ENCODE data around the gene COL18A1.
A peak's percentile ranks its signal among the peaks of the same experiment; 100 is the strongest.

The COL18A1 gene

GRCh38 chr21:45468971-45469272, 64.0 kb downstream of the COL18A1 start:
- no peak for DNase-seq (ENCODE audit: low read depth)

- no peak for DNase-seq (ENCODE audit: low read depth)
These were observed 64.5 kb downstream of the COL18A1 start for GRCh38 chr21:45469273-45470086.

- DNase-seq (ENCODE audit: low read depth), result no peak
These were observed 65.1 kb downstream of the COL18A1 start for GRCh38 chr21:45470087-45470515.

- DNase-seq (ENCODE audit: low read depth), result no peak
These were observed 66.0 kb downstream of the COL18A1 start for GRCh38 chr21:45470773-45471524.

- no peak for DNase-seq (ENCODE audit: low read depth)
These were observed 66.7 kb downstream of the COL18A1 start for GRCh38 chr21:45471525-45472221.

GRCh38 chr21:45472445-45473365, 67.7 kb downstream of the COL18A1 start:
- no peak for DNase-seq (ENCODE audit: low read depth)

GRCh38 chr21:45473496-45474322, 68.7 kb downstream of the COL18A1 start:
- DNase-seq (ENCODE audit: low read depth), result no peak

GRCh38 chr21:45474323-45474950, 69.5 kb downstream of the COL18A1 start:
- DNase-seq (ENCODE audit: low read depth), result no peak

GRCh38 chr21:45475004-45475685, 70.2 kb downstream of the COL18A1 start:
- DNase-seq (ENCODE audit: low read depth), result no peak

- no peak for DNase-seq (ENCODE audit: low read depth)
These were observed 71.0 kb downstream of the COL18A1 start for GRCh38 chr21:45475797-45476570.

GRCh38 chr21:45476582-45476981, 71.6 kb downstream of the COL18A1 start:
- DNase-seq (ENCODE audit: low read depth), result no peak

GRCh38 chr21:45477176-45478114, 72.5 kb downstream of the COL18A1 start:
- no peak for DNase-seq (ENCODE audit: low read depth)

- DNase-seq (ENCODE audit: low read depth), result peak; percentile 51
These were observed 73.3 kb downstream of the COL18A1 start for GRCh38 chr21:45478115-45478801.

GRCh38 chr21:45478816-45479669, 74.1 kb downstream of the COL18A1 start:
- DNase-seq (ENCODE audit: low read depth), result no peak

- DNase-seq (ENCODE audit: low read depth), result no peak
These were observed 75.0 kb downstream of the COL18A1 start for GRCh38 chr21:45479691-45480675.

Data from stimulated activated CD8-positive, alpha-beta memory T cell treated with anti-CD3 and anti-CD28 coated beads, Interleukin-15, amount 100 ng/mL, for 24 hours (primary cell).